ENCODE data around the gene TRIM4. TPM values are rescaled to one million over a fixed set of nuclear protein-coding genes. Genes with fewer than 3 reads are reported as not detected.

Gene TRIM4
- polyA plus RNA-seq, 3 donors = 10.8 to 17.9 (median 12.5) TPM

- H2AFZ ChIP-seq (ENCODE audit: insufficient read depth, low read depth, low read length, poor library complexity, severe bottlenecking) = no peak overlapping the region
- peaks cover 7% of the 10 kb centered on the region for H3K4me1 Mint-ChIP-seq
- H3K79me2 ChIP-seq (ENCODE audit: insufficient read depth, low read length) = no peaks in the 10 kb centered on the region
- H3K9ac ChIP-seq (ENCODE audit: insufficient read depth, low read length, poor library complexity, severe bottlenecking) = no peak overlapping the region
- peaks cover 22% of the 10 kb centered on the region for H4K20me1 ChIP-seq (ENCODE audit: insufficient read depth, low read length)
- DNase-seq = no peak
- H3K27ac Mint-ChIP-seq = no peak overlapping the region
- no peak overlapping the region for H3K4me3 ChIP-seq (replicated peaks in 1 of 3; ENCODE audit: low read depth in 2 of 3, low read length in 3 of 3)
- intact Hi-C loops (cut with micrococcal nuclease) = no loop called here
- H3K36me3 ChIP-seq (replicated peaks in 1 of 2; ENCODE audit: control insufficient read depth in 1 of 2, insufficient read depth in 2 of 2, low read length in 2 of 2) = peaks cover 69 to 86% of the 10 kb centered on the region in 2 donors
- 100% methylated on average over 7 of the region's 10 CpGs for WGBS (ENCODE audit: insufficient coverage)
- no peaks in the 10 kb centered on the region for H3K27me3 Mint-ChIP-seq (ENCODE audit: low read depth in 3 of 3)
- H3K4me2 ChIP-seq (replicated peaks; ENCODE audit: extremely low read depth, low read length, poor library complexity, severe bottlenecking) = no peak overlapping the region
- peaks cover 71 to 78% of the 10 kb centered on the region in 2 donors for H3K36me3 Mint-ChIP-seq
- TF ChIP-seq, protein P1, sequence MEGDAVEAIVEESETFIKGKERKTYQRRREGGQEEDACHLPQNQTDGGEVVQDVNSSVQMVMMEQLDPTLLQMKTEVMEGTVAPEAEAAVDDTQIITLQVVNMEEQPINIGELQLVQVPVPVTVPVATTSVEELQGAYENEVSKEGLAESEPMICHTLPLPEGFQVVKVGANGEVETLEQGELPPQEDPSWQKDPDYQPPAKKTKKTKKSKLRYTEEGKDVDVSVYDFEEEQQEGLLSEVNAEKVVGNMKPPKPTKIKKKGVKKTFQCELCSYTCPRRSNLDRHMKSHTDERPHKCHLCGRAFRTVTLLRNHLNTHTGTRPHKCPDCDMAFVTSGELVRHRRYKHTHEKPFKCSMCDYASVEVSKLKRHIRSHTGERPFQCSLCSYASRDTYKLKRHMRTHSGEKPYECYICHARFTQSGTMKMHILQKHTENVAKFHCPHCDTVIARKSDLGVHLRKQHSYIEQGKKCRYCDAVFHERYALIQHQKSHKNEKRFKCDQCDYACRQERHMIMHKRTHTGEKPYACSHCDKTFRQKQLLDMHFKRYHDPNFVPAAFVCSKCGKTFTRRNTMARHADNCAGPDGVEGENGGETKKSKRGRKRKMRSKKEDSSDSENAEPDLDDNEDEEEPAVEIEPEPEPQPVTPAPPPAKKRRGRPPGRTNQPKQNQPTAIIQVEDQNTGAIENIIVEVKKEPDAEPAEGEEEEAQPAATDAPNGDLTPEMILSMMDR (IDR thresholded peaks at IDR 0.05) = no peak
- no peaks in the 10 kb centered on the region for H3K9me3 ChIP-seq (replicated peaks in 1 of 2; ENCODE audit: control insufficient read depth in 1 of 2, insufficient read depth in 1 of 2, low read length in 2 of 2)
- H3K27ac ChIP-seq (ENCODE audit: low read depth in 1 of 2, low read length in 2 of 2) = no peak overlapping the region
- H3K4me1 ChIP-seq (ENCODE audit: control insufficient read depth in 1 of 2, insufficient read depth in 2 of 2, low read length in 2 of 2) = peaks cover 4 to 7% of the 10 kb centered on the region in 2 donors
- H3K27me3 ChIP-seq (ENCODE audit: control insufficient read depth in 2 of 2, insufficient read depth in 2 of 2, low read length in 2 of 2) = no peaks in the 10 kb centered on the region
- peaks cover 0 to 2% (median 0%) of the 10 kb centered on the region in 7 donors for H3K9me3 Mint-ChIP-seq
- H3K4me3 Mint-ChIP-seq = no peak overlapping the region
Measured at GRCh38 chr7:99901581-99901980, 17.7 kb downstream of the TRIM4 start.

DNA sequence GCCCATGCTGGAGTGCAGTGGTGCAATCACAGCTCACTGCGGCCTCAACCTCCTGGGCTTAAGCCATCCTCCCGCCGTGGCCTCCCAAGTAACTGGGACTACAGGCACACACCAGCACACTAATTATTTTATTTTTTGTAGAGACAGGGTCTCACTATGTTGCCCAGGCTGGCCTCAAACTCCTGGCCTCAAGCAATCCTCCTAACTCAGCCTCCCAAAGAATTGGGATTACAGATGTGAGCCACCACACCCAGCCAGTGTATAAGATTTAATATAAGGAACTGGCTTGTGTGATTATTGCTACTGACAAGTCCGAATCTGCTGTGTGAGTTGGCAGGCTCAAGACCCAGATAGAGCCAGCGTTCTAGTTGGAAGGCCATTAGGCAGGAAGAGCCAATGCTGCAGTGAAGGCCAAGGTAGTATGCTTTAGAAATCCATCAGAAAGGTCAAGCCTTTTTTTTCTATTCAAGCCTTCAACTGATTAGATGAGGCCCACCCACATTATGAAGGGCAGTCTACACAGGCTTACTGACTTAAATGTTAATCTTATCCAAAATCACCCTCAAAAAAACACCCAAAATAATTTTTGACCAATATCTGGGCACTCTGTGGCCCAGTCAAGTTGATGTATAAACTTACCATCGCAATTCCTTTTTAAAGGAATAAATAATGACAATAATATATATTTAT lies 19.4 kb downstream of the TRIM4 start:
- intact Hi-C loops (cut with micrococcal nuclease) = no loop called here
- Histone ChIP-seq H3K36me3 (replicated peaks in 1 of 2; ENCODE audit: control insufficient read depth in 1 of 2, insufficient read depth in 2 of 2, low read length in 2 of 2) (peaks cover 54 to 70% of the 10 kb centered on the region in 2 donors), H4K20me1 (ENCODE audit: insufficient read depth, low read length) (peaks cover 19% of the 10 kb centered on the region), H3K27ac (ENCODE audit: low read depth in 1 of 2, low read length in 2 of 2) (no peak overlapping the region), H3K9me3 (replicated peaks in 1 of 2; ENCODE audit: control insufficient read depth in 1 of 2, insufficient read depth in 1 of 2, low read length in 2 of 2) (no peaks in the 10 kb centered on the region), H3K9ac (ENCODE audit: insufficient read depth, low read length, poor library complexity, severe bottlenecking) (no peak overlapping the region), H3K4me1 (ENCODE audit: control insufficient read depth in 1 of 2, insufficient read depth in 2 of 2, low read length in 2 of 2) (peaks cover 4 to 7% of the 10 kb centered on the region in 2 donors), H3K4me3 (replicated peaks in 1 of 3; ENCODE audit: low read depth in 2 of 3, low read length in 3 of 3) (no peak overlapping the region), H2AFZ (ENCODE audit: insufficient read depth, low read depth, low read length, poor library complexity, severe bottlenecking) (no peak overlapping the region), H3K79me2 (ENCODE audit: insufficient read depth, low read length) (no peaks in the 10 kb centered on the region), H3K4me2 (replicated peaks; ENCODE audit: extremely low read depth, low read length, poor library complexity, severe bottlenecking) (no peak overlapping the region), H3K27me3 (ENCODE audit: control insufficient read depth in 2 of 2, insufficient read depth in 2 of 2, low read length in 2 of 2) (no peaks in the 10 kb centered on the region)
- no peak overlapping the region for H3K27ac Mint-ChIP-seq
- no peak overlapping the region for H3K4me3 Mint-ChIP-seq
- DNase-seq = no peak
- TF ChIP-seq, protein P1 (IDR thresholded peaks at IDR 0.05) = no peak
- H3K9me3 Mint-ChIP-seq = peaks cover 0 to 2% (median 0%) of the 10 kb centered on the region in 7 donors
- peaks cover 7% of the 10 kb centered on the region for H3K4me1 Mint-ChIP-seq
- 100% methylated on average over 5 of the region's 6 CpGs for WGBS (ENCODE audit: insufficient coverage)
- H3K36me3 Mint-ChIP-seq = peaks cover 56 to 65% of the 10 kb centered on the region in 2 donors
- no peaks in the 10 kb centered on the region for H3K27me3 Mint-ChIP-seq (ENCODE audit: low read depth in 3 of 3)
